ENCODE measurements around the gene PPP1R3F.
A peak's percentile ranks its signal among the peaks of the same experiment; 100 is the strongest.

PPP1R3F gene, protein sequence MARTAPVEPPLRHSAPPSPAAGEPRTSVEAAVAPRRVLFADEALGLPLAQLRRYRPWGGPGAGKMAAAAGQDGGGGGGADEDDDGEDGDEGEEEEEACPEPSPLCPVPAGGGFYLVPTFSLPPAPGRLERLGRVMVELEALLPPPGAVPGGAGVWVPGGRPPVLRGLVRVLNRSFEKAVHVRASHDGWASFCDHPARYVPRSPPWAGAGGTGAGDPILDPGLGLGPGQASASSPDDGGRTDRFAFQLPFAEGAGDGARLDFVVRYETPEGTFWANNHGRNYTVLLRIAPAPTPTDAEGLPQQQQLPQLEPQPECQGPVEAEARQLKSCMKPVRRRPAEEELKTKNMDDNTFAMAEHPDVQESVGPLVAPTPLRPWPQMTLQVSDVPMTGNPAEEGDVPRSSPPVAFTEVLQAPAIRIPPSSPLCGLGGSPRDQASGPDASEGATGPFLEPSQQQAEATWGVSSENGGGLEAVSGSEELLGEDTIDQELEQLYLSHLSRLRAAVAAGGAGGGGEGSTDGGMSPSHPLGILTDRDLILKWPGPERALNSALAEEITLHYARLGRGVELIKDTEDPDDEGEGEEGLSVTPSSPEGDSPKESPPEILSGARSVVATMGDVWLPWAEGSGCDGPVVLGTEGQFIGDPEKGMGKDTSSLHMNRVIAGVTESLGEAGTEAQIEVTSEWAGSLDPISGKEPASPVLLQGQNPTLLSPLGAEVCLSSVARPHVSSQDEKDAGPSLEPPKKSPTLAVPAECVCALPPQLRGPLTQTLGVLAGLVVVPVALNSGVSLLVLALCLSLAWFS

DNA sequence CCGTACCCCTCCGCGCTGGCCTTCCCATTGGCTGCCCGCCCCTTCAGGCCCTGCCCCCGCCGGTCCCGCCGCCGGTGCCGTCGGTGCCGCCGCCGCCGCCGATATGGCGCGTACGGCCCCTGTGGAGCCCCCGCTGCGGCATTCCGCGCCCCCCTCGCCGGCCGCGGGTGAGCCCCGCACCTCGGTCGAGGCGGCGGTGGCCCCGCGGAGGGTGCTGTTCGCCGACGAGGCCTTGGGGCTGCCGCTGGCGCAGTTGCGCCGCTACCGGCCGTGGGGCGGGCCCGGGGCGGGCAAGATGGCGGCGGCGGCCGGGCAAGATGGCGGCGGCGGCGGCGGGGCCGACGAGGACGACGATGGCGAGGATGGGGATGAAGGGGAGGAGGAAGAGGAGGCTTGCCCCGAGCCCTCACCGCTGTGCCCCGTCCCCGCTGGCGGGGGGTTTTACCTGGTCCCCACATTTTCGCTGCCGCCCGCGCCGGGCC, at the start of gene PPP1R3F:
Gene PPP1R3F, plus strand, starts transcription at position 27 of the 482 bp plus-strand sequence. Its CDS starts 77 bp downstream, at position 104.
- H3K36me3 ChIP-seq (ENCODE audit: control insufficient read depth, insufficient read depth, low read length), result no peaks in the 10 kb centered on the region
- H3K4me1 ChIP-seq (ENCODE audit: control insufficient read depth, insufficient read depth, low read length), result no peaks in the 10 kb centered on the region
- H3K27me3 ChIP-seq (ENCODE audit: control insufficient read depth, insufficient read depth, low read length), result no peaks in the 10 kb centered on the region
- H3K9ac ChIP-seq (ENCODE audit: low read length), result peak within 1 kb of the TSS; percentile 56
- peak within 1 kb of the TSS; percentile 96 for H3K27ac ChIP-seq (ENCODE audit: low read depth, low read length)
- peak within 1 kb of the TSS; percentile 76 for H3K4me3 ChIP-seq (ENCODE audit: low read length)

DNA sequence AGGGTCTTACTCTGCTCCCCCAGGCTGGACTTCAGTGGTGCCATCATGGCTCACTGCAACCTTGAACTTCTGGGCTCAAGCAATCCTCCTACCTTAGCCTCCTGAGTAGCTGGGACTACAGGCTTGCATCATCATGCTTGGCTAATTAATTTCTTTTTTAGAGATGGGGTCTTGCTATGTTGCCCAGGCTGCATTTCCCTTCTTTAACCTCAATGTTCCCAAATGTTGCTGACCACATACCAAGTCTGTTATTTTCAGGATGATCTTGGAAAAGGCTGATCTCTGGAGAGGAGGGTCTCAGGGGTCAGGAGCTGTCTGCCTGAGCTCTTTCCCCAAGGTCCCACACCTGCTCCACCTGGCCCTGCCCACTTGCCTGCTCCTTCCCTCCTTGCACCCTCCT, 49.5 kb upstream of the PPP1R3F start:
- H3K36me3 ChIP-seq (ENCODE audit: control insufficient read depth, insufficient read depth, low read length), result no peaks in the 10 kb centered on the region
- no peak overlapping the region for H3K4me3 ChIP-seq (ENCODE audit: low read length)
- H3K27ac ChIP-seq (ENCODE audit: low read depth, low read length), result no peak overlapping the region
- peaks cover 2% of the 10 kb centered on the region for H3K27me3 ChIP-seq (ENCODE audit: control insufficient read depth, insufficient read depth, low read length)
- H3K4me1 ChIP-seq (ENCODE audit: control insufficient read depth, insufficient read depth, low read length), result no peaks in the 10 kb centered on the region
- no peak overlapping the region for H3K9ac ChIP-seq (ENCODE audit: low read length)

DNA sequence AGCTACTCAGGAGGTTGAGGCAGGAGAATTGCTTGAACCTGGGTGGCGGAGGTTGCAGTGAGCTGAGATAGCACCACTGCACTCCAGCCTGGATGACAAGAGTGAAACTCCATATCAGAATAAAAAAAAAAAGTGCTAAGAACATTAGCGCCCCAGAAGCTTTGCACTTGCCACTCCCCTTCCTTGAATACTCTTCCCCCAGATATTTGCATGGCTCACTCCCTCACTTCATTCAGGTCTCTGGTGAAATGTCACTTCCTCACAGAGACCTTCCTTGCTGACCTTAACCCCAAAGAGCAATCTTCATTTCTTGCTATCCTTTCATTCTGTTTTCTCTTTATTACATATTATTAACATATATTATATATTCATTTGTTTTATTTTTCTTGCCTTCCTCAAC, 47.7 kb upstream of the PPP1R3F start:
- H3K27ac ChIP-seq (ENCODE audit: low read depth, low read length), result no peak overlapping the region
- peaks cover 2% of the 10 kb centered on the region for H3K27me3 ChIP-seq (ENCODE audit: control insufficient read depth, insufficient read depth, low read length)
- no peaks in the 10 kb centered on the region for H3K4me1 ChIP-seq (ENCODE audit: control insufficient read depth, insufficient read depth, low read length)
- H3K4me3 ChIP-seq (ENCODE audit: low read length), result no peak overlapping the region
- no peak overlapping the region for H3K9ac ChIP-seq (ENCODE audit: low read length)
- H3K36me3 ChIP-seq (ENCODE audit: control insufficient read depth, insufficient read depth, low read length), result no peaks in the 10 kb centered on the region

DNA sequence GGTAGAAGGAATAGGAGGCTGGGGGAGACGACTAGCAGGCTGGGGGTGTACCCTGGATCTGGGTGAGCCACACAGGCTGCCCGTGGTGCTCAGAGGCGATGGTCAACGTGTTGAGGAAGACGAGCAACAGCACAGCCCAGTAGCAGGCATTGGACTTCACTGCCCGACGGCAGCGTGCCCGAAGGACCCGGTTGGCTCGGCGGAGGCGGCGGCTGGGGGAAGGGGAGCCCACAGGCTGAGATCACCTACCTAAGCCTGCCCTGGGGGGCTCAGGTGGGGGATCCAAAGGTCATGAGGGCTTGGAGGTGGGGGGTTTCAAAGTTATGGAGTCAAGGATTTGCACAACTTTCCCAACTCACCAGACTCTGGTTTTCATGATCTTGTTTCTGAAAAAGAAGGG, 43.7 kb upstream of the PPP1R3F start:
- Histone ChIP-seq H3K27me3 (ENCODE audit: control insufficient read depth, insufficient read depth, low read length) (peaks cover 4% of the 10 kb centered on the region), H3K27ac (ENCODE audit: low read depth, low read length) (no peak overlapping the region), H3K4me3 (ENCODE audit: low read length) (no peak overlapping the region), H3K9ac (ENCODE audit: low read length) (no peak overlapping the region), H3K4me1 (ENCODE audit: control insufficient read depth, insufficient read depth, low read length) (no peaks in the 10 kb centered on the region), H3K36me3 (ENCODE audit: control insufficient read depth, insufficient read depth, low read length) (no peaks in the 10 kb centered on the region)

DNA sequence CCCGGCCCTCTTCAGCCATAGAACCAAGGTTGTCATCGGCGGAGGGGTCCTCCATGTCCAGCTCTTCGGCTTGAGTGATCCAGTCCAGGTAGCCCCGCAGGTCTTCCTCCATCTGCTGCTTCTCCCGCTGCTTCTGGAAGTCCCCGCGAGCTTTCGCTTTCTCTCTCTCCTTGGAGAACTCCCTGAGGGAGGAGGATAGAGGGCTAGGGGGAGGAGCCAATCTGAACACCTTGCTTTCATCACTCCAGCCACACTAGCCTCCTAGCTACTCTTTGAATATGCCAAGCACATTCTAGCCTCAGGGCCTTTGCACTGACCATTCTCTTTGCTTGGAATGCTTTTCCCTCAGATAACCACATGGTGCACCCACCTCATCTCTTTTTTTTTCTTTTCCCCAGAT, 42.6 kb upstream of the PPP1R3F start:
- no peak overlapping the region for H3K4me3 ChIP-seq (ENCODE audit: low read length)
- no peaks in the 10 kb centered on the region for H3K4me1 ChIP-seq (ENCODE audit: control insufficient read depth, insufficient read depth, low read length)
- no peaks in the 10 kb centered on the region for H3K36me3 ChIP-seq (ENCODE audit: control insufficient read depth, insufficient read depth, low read length)
- peaks cover 4% of the 10 kb centered on the region for H3K27me3 ChIP-seq (ENCODE audit: control insufficient read depth, insufficient read depth, low read length)
- H3K9ac ChIP-seq (ENCODE audit: low read length), result no peak overlapping the region
- H3K27ac ChIP-seq (ENCODE audit: low read depth, low read length), result no peak overlapping the region

DNA sequence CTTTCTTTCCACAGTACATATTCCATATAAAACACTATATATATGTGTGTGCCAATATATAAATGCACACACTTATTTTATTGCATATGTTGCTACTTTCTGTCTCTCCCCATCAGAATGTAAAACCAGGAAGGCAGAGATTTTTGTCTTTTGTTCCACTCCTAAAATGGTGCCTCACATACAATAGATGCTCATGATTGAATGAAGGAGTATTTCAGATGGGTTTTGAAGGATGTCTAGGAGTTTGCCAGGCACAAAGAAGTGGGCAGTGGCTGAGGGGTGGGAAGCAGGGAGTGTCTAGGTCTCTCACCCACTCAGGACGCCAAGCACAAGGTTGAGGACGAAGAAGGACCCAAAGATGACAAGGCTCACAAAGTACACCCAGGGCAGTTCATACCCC, 41.9 kb upstream of the PPP1R3F start:
- H3K4me3 ChIP-seq (ENCODE audit: low read length), result no peak overlapping the region
- no peaks in the 10 kb centered on the region for H3K36me3 ChIP-seq (ENCODE audit: control insufficient read depth, insufficient read depth, low read length)
- H3K9ac ChIP-seq (ENCODE audit: low read length), result no peak overlapping the region
- no peak overlapping the region for H3K27ac ChIP-seq (ENCODE audit: low read depth, low read length)
- no peaks in the 10 kb centered on the region for H3K4me1 ChIP-seq (ENCODE audit: control insufficient read depth, insufficient read depth, low read length)
- H3K27me3 ChIP-seq (ENCODE audit: control insufficient read depth, insufficient read depth, low read length), result peaks cover 2% of the 10 kb centered on the region

DNA sequence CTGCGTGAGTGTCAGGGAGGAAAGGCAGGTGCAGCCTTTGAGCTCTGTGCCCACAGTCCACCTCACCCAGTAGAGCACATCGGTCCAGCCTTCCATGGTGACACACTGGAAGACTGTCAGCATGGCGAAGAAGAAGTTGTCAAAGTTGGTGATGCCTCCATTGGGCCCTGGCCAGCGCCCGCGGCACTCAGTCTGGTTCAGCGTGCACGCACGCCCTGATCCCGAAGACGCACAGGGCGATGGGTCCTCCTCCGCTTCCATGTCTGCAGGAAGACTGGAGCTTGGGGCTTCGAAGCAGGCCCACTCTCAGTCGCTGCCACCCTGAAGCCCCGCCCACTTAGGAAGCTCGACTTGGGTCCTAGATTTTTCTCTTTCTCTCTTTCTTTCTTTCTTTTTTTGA, 41.4 kb upstream of the PPP1R3F start:
- H3K4me1 ChIP-seq (ENCODE audit: control insufficient read depth, insufficient read depth, low read length), result no peaks in the 10 kb centered on the region
- no peak overlapping the region for H3K9ac ChIP-seq (ENCODE audit: low read length)
- no peaks in the 10 kb centered on the region for H3K36me3 ChIP-seq (ENCODE audit: control insufficient read depth, insufficient read depth, low read length)
- H3K27me3 ChIP-seq (ENCODE audit: control insufficient read depth, insufficient read depth, low read length), result peaks cover 2% of the 10 kb centered on the region
- no peak overlapping the region for H3K4me3 ChIP-seq (ENCODE audit: low read length)
- no peak overlapping the region for H3K27ac ChIP-seq (ENCODE audit: low read depth, low read length)

DNA sequence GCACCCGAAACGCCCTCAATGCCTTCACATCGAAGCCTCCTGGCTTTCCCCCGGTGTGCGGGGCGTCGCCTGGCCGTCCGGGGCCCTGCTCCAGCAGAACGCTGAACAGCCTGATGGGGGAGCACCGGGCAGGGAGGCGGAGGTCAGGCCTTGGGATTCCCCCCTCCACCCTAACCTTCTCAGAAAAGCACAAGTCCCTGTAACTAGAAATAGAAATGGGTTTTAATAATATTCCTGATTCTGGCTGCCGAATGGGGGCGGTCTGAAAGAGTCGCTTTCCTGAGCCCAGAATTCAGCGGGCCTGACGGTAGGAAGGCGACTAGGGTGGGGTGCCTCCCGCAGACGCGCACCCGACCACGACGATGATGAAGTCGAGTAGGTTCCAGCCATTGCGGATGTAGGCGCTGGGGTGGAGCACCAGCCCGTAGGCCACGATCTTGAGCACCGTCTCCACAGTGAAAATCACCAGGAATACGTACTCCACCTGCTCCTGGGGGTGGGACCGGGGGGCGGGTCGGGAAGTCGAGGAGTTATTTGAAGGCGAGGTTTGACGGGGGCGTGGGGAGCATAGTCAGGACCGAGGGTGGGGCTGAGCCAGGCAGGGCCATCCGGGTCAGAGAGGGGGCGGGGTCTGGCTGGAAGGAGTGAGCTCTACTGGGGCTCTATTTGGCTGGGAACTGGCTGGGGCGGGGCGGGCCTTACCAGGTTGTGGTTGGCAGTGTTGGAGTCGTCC, 38.9 kb upstream of the PPP1R3F start:
- Histone ChIP-seq H3K4me1 (ENCODE audit: control insufficient read depth, insufficient read depth, low read length) (no peaks in the 10 kb centered on the region), H3K9ac (ENCODE audit: low read length) (no peak overlapping the region), H3K27me3 (ENCODE audit: control insufficient read depth, insufficient read depth, low read length) (peaks cover 2% of the 10 kb centered on the region), H3K36me3 (ENCODE audit: control insufficient read depth, insufficient read depth, low read length) (no peaks in the 10 kb centered on the region), H3K4me3 (ENCODE audit: low read length) (peak overlapping the region; percentile 59), H3K27ac (ENCODE audit: low read depth, low read length) (no peak overlapping the region)

DNA sequence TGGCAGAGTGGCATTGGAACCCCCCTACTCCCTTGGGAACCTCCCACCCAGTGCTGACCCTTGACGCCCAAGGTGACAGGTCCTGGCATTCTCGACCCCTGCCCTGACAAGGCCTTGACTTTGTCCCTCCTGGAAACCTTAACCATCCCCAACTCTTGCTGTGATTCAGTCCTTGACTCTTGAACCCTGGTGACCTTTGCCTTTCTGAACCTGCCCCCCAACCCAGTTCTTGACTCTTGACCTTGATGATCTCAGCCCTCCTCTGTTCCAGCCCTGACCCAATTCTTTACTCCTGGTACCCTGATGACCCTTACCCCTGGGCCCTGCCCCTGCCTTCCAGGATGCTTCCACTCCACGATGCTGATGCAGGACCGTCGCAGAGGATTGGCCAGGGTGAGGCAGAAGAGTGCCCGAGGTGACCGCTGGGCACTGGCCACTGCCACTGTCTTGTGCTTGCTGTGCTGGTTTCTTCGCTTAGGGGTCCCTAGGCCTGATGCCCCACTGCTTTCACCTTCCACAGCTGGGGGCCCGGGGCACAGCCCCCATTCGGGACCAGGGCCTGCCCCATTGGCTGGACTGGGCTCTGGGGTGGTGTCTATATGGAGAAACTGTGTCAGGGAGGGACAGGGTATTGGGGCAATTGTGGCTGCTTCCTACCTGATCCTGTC, 38.1 kb upstream of the PPP1R3F start:
- no peak overlapping the region for H3K9ac ChIP-seq (ENCODE audit: low read length)
- H3K4me3 ChIP-seq (ENCODE audit: low read length), result no peak overlapping the region
- no peaks in the 10 kb centered on the region for H3K36me3 ChIP-seq (ENCODE audit: control insufficient read depth, insufficient read depth, low read length)
- no peak overlapping the region for H3K27ac ChIP-seq (ENCODE audit: low read depth, low read length)
- peaks cover 2% of the 10 kb centered on the region for H3K27me3 ChIP-seq (ENCODE audit: control insufficient read depth, insufficient read depth, low read length)
- no peaks in the 10 kb centered on the region for H3K4me1 ChIP-seq (ENCODE audit: control insufficient read depth, insufficient read depth, low read length)

DNA sequence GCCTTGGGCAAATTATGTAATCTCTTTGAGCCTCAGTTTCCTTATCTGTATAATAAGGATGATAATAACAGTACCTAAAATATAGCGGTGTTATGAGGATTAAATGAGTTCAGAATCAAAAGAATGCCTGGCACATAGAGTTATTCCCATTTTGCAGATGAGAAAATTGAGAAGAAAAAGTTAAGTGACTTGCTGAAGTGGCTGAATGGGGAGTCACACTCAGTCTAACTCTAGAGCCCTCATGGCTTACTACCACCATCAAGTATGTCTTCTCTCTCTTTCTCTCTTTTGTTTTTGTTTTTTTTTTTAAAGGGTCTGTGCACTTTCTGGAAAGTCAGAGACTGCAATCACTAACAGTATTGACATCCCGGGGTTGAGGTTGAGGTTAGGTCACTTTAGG, 37.1 kb upstream of the PPP1R3F start:
- H3K9ac ChIP-seq (ENCODE audit: low read length), result no peak overlapping the region
- no peaks in the 10 kb centered on the region for H3K4me1 ChIP-seq (ENCODE audit: control insufficient read depth, insufficient read depth, low read length)
- no peak overlapping the region for H3K4me3 ChIP-seq (ENCODE audit: low read length)
- peaks cover 2% of the 10 kb centered on the region for H3K27me3 ChIP-seq (ENCODE audit: control insufficient read depth, insufficient read depth, low read length)
- no peaks in the 10 kb centered on the region for H3K36me3 ChIP-seq (ENCODE audit: control insufficient read depth, insufficient read depth, low read length)
- no peak overlapping the region for H3K27ac ChIP-seq (ENCODE audit: low read depth, low read length)

DNA sequence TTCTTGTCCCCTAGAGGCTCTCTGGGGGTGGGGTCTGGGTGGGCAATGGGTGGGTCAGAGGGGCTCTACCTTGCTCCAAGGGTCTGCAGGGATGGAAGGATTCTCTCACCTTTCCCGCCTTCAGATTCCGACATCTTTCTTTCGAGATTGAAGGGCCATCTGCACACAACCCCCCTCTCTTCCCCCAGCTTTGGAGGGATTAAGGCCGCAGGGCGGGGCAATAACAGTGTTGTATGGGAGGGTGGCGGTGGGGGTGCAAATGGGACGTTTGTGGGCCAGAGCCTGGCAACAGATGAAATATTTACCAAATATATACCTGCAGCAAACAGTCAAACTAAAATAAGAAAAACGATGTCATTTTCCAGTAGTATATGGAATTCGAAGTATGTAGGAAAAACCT, 36.4 kb upstream of the PPP1R3F start, which contains the start of gene CACNA1F:
Gene CACNA1F, minus strand, starts transcription at position 165 of the 400 bp plus-strand sequence. Its CDS starts 31 bp downstream, at position 134.
- Histone ChIP-seq H3K4me3 (ENCODE audit: low read length) (no peak within 1 kb of the TSS), H3K27ac (ENCODE audit: low read depth, low read length) (no peak within 1 kb of the TSS), H3K27me3 (ENCODE audit: control insufficient read depth, insufficient read depth, low read length) (no peaks in the 10 kb centered on the region), H3K9ac (ENCODE audit: low read length) (no peak within 1 kb of the TSS), H3K36me3 (ENCODE audit: control insufficient read depth, insufficient read depth, low read length) (no peaks in the 10 kb centered on the region), H3K4me1 (ENCODE audit: control insufficient read depth, insufficient read depth, low read length) (no peaks in the 10 kb centered on the region)

Measured in rectal smooth muscle tissue (tissue), 1 donor.